Stomach (tissue), 4 donors: ENCODE data around the gene METTL24.
"Not testable (repeated sequence)": the region's sequence is repeated elsewhere in the genome, so short reads cannot be mapped to it uniquely, and the experiment has no call there.

Experiments
- EP300 ChIP-seq: sonication (generic); formaldehyde crosslinking; IDR thresholded peaks from one replicate; pipeline ENCODE4 v1.6.1; 2017; ENCODE audit warnings: antibody characterized with exemption
- POLR2A ChIP-seq, 4 donors: fragments of 450-650 bp; IDR thresholded peaks; one replicate each; pipeline ENCODE4 v1.6.1; 2016; ENCODE audit warnings: antibody characterized with exemption in 4 of 4, control low read depth in 2 of 4, mild to moderate bottlenecking in 1 of 4, moderate library complexity in 1 of 4
- POLR2AphosphoS5 ChIP-seq, 3 donors: sonication (generic); formaldehyde crosslinking; IDR thresholded peaks; one replicate each; pipeline ENCODE4 v1.6.1; 2016; ENCODE audit warnings: antibody characterized with exemption in 3 of 3
- TF ChIP-seq, protein P1 (sequence below), 7 experiments: fragments of 450-650 bp in 4 of 7; fragments of 200-600 bp in 3 of 7; sonication (generic) in 3 of 7; IDR thresholded peaks; one replicate each; pipeline ENCODE4 v1.5.1; 2016 to 2019; ENCODE audit warnings: antibody characterized with exemption in 7 of 7, control low read depth in 2 of 7, mild to moderate bottlenecking in 1 of 7

DNA sequence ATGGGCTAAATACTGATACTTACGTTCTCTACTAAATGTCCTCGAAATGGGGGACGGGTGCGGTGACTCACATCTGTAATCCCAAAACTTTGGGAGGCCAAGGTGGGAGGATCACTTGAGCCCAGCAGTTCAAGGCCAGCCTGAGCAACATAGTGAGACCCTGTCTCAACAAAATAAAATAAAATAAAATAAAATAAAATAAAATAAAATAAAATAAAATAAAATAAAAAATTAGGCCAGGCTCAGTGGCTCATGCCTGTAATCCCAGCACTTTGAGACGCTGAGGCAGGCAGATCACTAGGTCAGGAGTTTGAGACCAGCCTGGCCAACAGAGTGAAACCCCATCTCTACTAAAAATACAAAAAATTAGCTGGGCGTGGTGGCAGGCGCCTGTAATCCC is 7.6 kb downstream of the METTL24 start:
- not testable (repeated sequence) for TF ChIP-seq POLR2AphosphoS5 (IDR thresholded peaks at IDR 0.05); POLR2A (IDR thresholded peaks at IDR 0.05); EP300
- TF ChIP-seq, protein P1, sequence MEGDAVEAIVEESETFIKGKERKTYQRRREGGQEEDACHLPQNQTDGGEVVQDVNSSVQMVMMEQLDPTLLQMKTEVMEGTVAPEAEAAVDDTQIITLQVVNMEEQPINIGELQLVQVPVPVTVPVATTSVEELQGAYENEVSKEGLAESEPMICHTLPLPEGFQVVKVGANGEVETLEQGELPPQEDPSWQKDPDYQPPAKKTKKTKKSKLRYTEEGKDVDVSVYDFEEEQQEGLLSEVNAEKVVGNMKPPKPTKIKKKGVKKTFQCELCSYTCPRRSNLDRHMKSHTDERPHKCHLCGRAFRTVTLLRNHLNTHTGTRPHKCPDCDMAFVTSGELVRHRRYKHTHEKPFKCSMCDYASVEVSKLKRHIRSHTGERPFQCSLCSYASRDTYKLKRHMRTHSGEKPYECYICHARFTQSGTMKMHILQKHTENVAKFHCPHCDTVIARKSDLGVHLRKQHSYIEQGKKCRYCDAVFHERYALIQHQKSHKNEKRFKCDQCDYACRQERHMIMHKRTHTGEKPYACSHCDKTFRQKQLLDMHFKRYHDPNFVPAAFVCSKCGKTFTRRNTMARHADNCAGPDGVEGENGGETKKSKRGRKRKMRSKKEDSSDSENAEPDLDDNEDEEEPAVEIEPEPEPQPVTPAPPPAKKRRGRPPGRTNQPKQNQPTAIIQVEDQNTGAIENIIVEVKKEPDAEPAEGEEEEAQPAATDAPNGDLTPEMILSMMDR (IDR thresholded peaks at IDR 0.05) = not testable (repeated sequence)
